PC-3 (cell line): ENCODE results near the gene OR2W3. TPM values are rescaled to one million over a fixed set of nuclear protein-coding genes. Genes with fewer than 3 reads are reported as not detected.

Experiments used
- ATAC-seq: fragments of 200-7000 bp; cut with Tn5 transposase; 2 replicates; pipeline ENCODE4 v1.9.1; 2020; ENCODE audit warnings: mild to moderate bottlenecking, moderate library complexity
- BruUV-seq: library from RNA; stranded (reverse); fragments of 400-500 nt; replicated peaks from 2 replicates; lab custom pipeline; 2021; lab: Mats Ljungman, UMichigan
- CTCF ChIA-PET: fragments of 300-600 bp; sonication (Branson Sonifier 250); formaldehyde crosslinking; loops from one replicate; lab custom pipeline; 2022; ENCODE audit warnings: antibody characterized with exemption; lab: Charles Lee
- POLR2A ChIA-PET: fragments of 300-600 bp; sonication (Branson Sonifier 250); formaldehyde crosslinking; loops from one replicate; lab custom pipeline; 2022; ENCODE audit warnings: antibody characterized with exemption; ENCODE audit not compliant: unreplicated experiment; lab: Charles Lee
- DNase-seq: peaks from one replicate; pipeline ENCODE4 v3.0.0-alpha.2; 2015
- H2AFZ ChIP-seq: fragments of 300-600 bp; sonication (generic); 2 replicates; pipeline ENCODE4 v1.6.0; 2016; ENCODE audit warnings: antibody characterized with exemption, low read length
- H3F3A ChIP-seq: fragments of 300-600 bp; sonication (generic); one replicate; pipeline ENCODE4 v1.6.0; 2017; ENCODE audit warnings: antibody characterized with exemption, low read length, control low read depth, mild to moderate bottlenecking; ENCODE audit not compliant: unreplicated experiment
- H3K27ac ChIP-seq: fragments of 300-600 bp; sonication (generic); 2 replicates; pipeline ENCODE4 v1.5.1; 2016; ENCODE audit warnings: mild to moderate bottlenecking, low read length
- H3K27me3 ChIP-seq: fragments of 300-600 bp; sonication (generic); 2 replicates; pipeline ENCODE4 v1.6.1; 2016; ENCODE audit warnings: low read length, mixed read lengths
- H3K36me3 ChIP-seq: fragments of 300-600 bp; sonication (generic); 2 replicates; pipeline ENCODE4 v1.6.1; 2016; ENCODE audit warnings: low read depth, mixed run types, low read length, mixed read lengths
- H3K4me1 ChIP-seq: fragments of 300-600 bp; sonication (generic); 2 replicates; pipeline ENCODE4 v1.5.1; 2016; ENCODE audit warnings: low read length; ENCODE audit not compliant: insufficient read depth
- H3K4me2 ChIP-seq: fragments of 300-600 bp; sonication (generic); 2 replicates; pipeline ENCODE4 v1.6.0; 2016; ENCODE audit warnings: low read length
- H3K4me3 ChIP-seq: fragments of 300-600 bp; sonication (generic); 2 replicates; pipeline ENCODE4 v1.5.1; 2016; ENCODE audit warnings: mild to moderate bottlenecking, low read length, mixed read lengths
- H3K79me2 ChIP-seq: fragments of 300-600 bp; sonication (generic); 2 replicates; pipeline ENCODE4 v1.6.1; 2017; ENCODE audit warnings: low read length, mixed read lengths
- H3K9ac ChIP-seq: fragments of 300-600 bp; sonication (generic); 2 replicates; pipeline ENCODE4 v1.6.0; 2016; ENCODE audit warnings: mild to moderate bottlenecking, low read length
- H3K9me2 ChIP-seq: fragments of 300-600 bp; sonication (generic); replicated peaks from 2 replicates; pipeline ENCODE4 v1.6.1; 2016; ENCODE audit warnings: mixed run types, low read length, mixed read lengths
- H3K9me3 ChIP-seq: fragments of 300-600 bp; sonication (generic); 2 replicates; pipeline ENCODE4 v1.6.1; 2016; ENCODE audit warnings: low read length, mixed read lengths
- H4K20me1 ChIP-seq: fragments of 300-600 bp; sonication (generic); 2 replicates; pipeline ENCODE4 v1.6.1; 2016; ENCODE audit warnings: low read length, mixed read lengths
- CTCF ChIP-seq: fragments of 300-600 bp; sonication (generic); conservative IDR thresholded peaks from 2 replicates; pipeline ENCODE4 v1.5.1; 2017; ENCODE audit warnings: antibody characterized with exemption, low read depth, mild to moderate bottlenecking, low read length
- EZH2 ChIP-seq: fragments of 300-600 bp; sonication (generic); IDR thresholded peaks from one replicate; pipeline ENCODE4 v1.6.1; 2017; ENCODE audit warnings: antibody characterized with exemption, mild to moderate bottlenecking, low read length; ENCODE audit not compliant: unreplicated experiment
- EZH2phosphoT487 ChIP-seq: fragments of 300-600 bp; sonication (generic); IDR thresholded peaks from 2 replicates; pipeline ENCODE4 v1.6.1; 2018; ENCODE audit warnings: mild to moderate bottlenecking, antibody characterized with exemption, low read length, borderline replicate concordance
- intact Hi-C: fragments of 100-400 bp; cut with micrococcal nuclease; formaldehyde crosslinking; loops from 2 replicates; pipeline ENCODE4 v1.9.0; 2023
- total RNA-seq: library from RNA; depleted of rRNA; stranded (reverse); fragments of >200 nt; gene quantifications from 2 replicates; pipeline ENCODE4 v1.2.3, GENCODE V29; 2014; rRNA removed

Gene OR2W3
- total RNA-seq, 1 experiment from 2014 or later = 4.5 TPM

DNA sequence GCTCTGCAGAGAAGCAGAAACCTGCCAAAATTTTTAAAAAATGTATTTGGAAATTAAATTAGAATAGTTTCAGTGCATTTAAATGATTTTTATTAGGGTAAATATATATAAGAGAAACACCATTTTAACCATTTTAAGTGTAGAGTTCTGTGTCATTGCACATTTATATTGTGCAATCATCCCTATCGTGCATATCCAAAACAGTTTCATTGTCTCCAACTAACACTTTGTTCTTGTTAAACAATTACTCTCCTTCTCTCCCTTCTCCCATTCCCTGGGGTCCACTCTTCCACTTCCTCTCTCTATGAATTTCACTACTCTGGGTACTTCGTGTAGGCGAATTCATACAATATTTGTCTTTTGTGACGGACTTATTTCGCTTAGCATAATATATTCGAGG, 47.2 kb downstream of the OR2W3 start:
- DNase-seq (no peak), ATAC-seq (no peak)
- Histone ChIP-seq H3F3A (no peaks in the 10 kb centered on the region), H3K79me2 (no peaks in the 10 kb centered on the region), H3K9ac (no peak overlapping the region), H3K4me1 (no peaks in the 10 kb centered on the region), H3K27me3 (no peaks in the 10 kb centered on the region), H3K27ac (no peak overlapping the region), H3K36me3 (no peaks in the 10 kb centered on the region), H3K4me3 (no peak overlapping the region), H3K9me2 (no peaks in the 10 kb centered on the region), H2AFZ (no peak overlapping the region), H3K4me2 (no peak overlapping the region), H3K9me3 (no peaks in the 10 kb centered on the region), H4K20me1 (no peaks in the 10 kb centered on the region)
- ChIA-PET POLR2A (no interaction called here), CTCF (no interaction called here)
- no peak for TF ChIP-seq CTCF
- TF ChIP-seq EZH2 = no peak
- TF ChIP-seq EZH2phosphoT487 = no peak
- no TSS peak for BruUV-seq
- intact Hi-C loops = no loop called here

Other genes with a start within 250 kb of the OR2W3 start
- not detected in 2 replicates for gene OR13G1, start 215.8 kb upstream of the OR2W3 start, total RNA-seq
- gene OR6F1, start 178.9 kb upstream of the OR2W3 start, total RNA-seq = not detected in 2 replicates
- not detected in 2 replicates for gene OR14K1, start 157.0 kb upstream of the OR2W3 start, total RNA-seq
- gene OR14A2, start 147.4 kb upstream of the OR2W3 start, total RNA-seq = not detected in 2 replicates
- not detected in 2 replicates for gene OR1C1, start 135.0 kb upstream of the OR2W3 start, total RNA-seq
- gene OR14A16, start 71.5 kb upstream of the OR2W3 start, total RNA-seq = not detected in 2 replicates
- not detected in 2 replicates for gene OR11L1, start 53.7 kb upstream of the OR2W3 start, total RNA-seq
- 22.7 and 46.9 TPM in 2 replicates for gene TRIM58, start 38.4 kb upstream of the OR2W3 start, total RNA-seq
- 0.26 TPM in 1 of 2 replicates, not detected in the other for gene OR2T8, start 24.7 kb downstream of the OR2W3 start, total RNA-seq
- gene OR2AJ1, start 29.3 kb downstream of the OR2W3 start, total RNA-seq = not detected in 2 replicates
- not detected in 2 replicates for gene OR2L8, start 53.3 kb downstream of the OR2W3 start, total RNA-seq
- 0.11 TPM in 1 of 2 replicates, not detected in the other for gene OR2AK2, start 69.6 kb downstream of the OR2W3 start, total RNA-seq
- 0.07 and 0.35 TPM in 2 replicates for gene OR2L5, start 118.1 kb downstream of the OR2W3 start, total RNA-seq
- 0.06 TPM in 1 of 2 replicates, not detected in the other for gene OR2L2, start 134.5 kb downstream of the OR2W3 start, total RNA-seq
- gene OR2L3, start 151.2 kb downstream of the OR2W3 start, total RNA-seq = 0.15 TPM in 1 of 2 replicates, not detected in the other
- not detected in 2 replicates for gene OR2L13, start 199.6 kb downstream of the OR2W3 start, total RNA-seq
- not detected in 2 replicates for gene OR2M5, start 249.6 kb downstream of the OR2W3 start, total RNA-seq